Stimulated activated CD8-positive, alpha-beta memory T cell treated with anti-CD3 and anti-CD28 coated beads, Interleukin-12 subunit alpha, Interleukin-12 subunit beta, amount 100 ng/mL, for 24 hours (primary cell): ENCODE data around the gene NT5C2.
A peak's percentile ranks its signal among the peaks of the same experiment; 100 is the strongest.
"Not testable (repeated sequence)": the region's sequence is repeated elsewhere in the genome, so short reads cannot be mapped to it uniquely, and the experiment has no call there.

Experiments
- DNase-seq: peaks from one replicate; pipeline ENCODE4 v3.0.0-alpha.2; 2020; ENCODE audit errors: extremely low read depth

Gene NT5C2

GRCh38 chr10:103193107-103193819 is at the start of gene NT5C2:
Gene NT5C2, minus strand, starts transcription at chr10:103193272. Its CDS starts 18,314 bp downstream, at chr10:103174958.
- peak; percentile 56 for DNase-seq

GRCh38 chr10:103241262-103242011 is 48.4 kb upstream of the NT5C2 start:
- no peak for DNase-seq

GRCh38 chr10:103238506-103239252 is 45.6 kb upstream of the NT5C2 start:
- DNase-seq = no peak

GRCh38 chr10:103235775-103236174 is 42.7 kb upstream of the NT5C2 start:
- DNase-seq = no peak

- no peak for DNase-seq
Observed at GRCh38 chr10:103232772-103233488, 39.9 kb upstream of the NT5C2 start.

GRCh38 chr10:103232131-103232673 is 39.1 kb upstream of the NT5C2 start:
- no peak for DNase-seq

GRCh38 chr10:103231047-103231551 is 38.0 kb upstream of the NT5C2 start:
- no peak for DNase-seq

GRCh38 chr10:103227416-103227815 is 34.3 kb upstream of the NT5C2 start:
- DNase-seq = no peak

GRCh38 chr10:103225939-103226338 is 32.9 kb upstream of the NT5C2 start:
- DNase-seq = no peak

- not testable (repeated sequence) for DNase-seq
Observed at GRCh38 chr10:103224721-103225120, 31.6 kb upstream of the NT5C2 start.

- DNase-seq = no peak
Observed at GRCh38 chr10:103224133-103224532, 31.1 kb upstream of the NT5C2 start.

- not testable (repeated sequence) for DNase-seq
Observed at GRCh38 chr10:103216362-103216761, 23.3 kb upstream of the NT5C2 start.

GRCh38 chr10:103215601-103216000 is 22.5 kb upstream of the NT5C2 start:
- DNase-seq = no peak

GRCh38 chr10:103210262-103210661 is 17.2 kb upstream of the NT5C2 start:
- DNase-seq = not testable (repeated sequence)

- not testable (repeated sequence) for DNase-seq
Observed at GRCh38 chr10:103207643-103208042, 14.6 kb upstream of the NT5C2 start.

GRCh38 chr10:103207141-103207540 is 14.1 kb upstream of the NT5C2 start:
- DNase-seq = no peak

- DNase-seq = not testable (repeated sequence)
Observed at GRCh38 chr10:103206715-103207114, 13.6 kb upstream of the NT5C2 start.

- DNase-seq = not testable (repeated sequence)
Observed at GRCh38 chr10:103205401-103205800, 12.3 kb upstream of the NT5C2 start.

- no peak for DNase-seq
Observed at GRCh38 chr10:103204353-103205255, 11.5 kb upstream of the NT5C2 start.

- no peak for DNase-seq
Observed at GRCh38 chr10:103203466-103203865, 10.4 kb upstream of the NT5C2 start.
